T-helper 1 cell treated with Interleukin-12 subunit alpha and Interleukin-12 subunit beta and Interleukin-4 antibody, amounts not matched to agents 30 ng/mL and 1 ng/mL, for 36 hours (primary cell): Measurements from ENCODE around the gene ZKSCAN3. TPM values are rescaled to one million over a fixed set of nuclear protein-coding genes. Genes with fewer than 3 reads are reported as not detected.
"Not testable (repeated sequence)": the region's sequence is repeated elsewhere in the genome, so short reads cannot be mapped to it uniquely, and the experiment has no call there.

Experiments used
- intact Hi-C: fragments of 100-400 bp; cut with micrococcal nuclease; formaldehyde crosslinking; loops from one replicate; pipeline ENCODE4 v1.15.1; 2024
- total RNA-seq: library from RNA; stranded (reverse); gene quantifications from 2 replicates; pipeline ENCODE4 v1.2.3, GENCODE V29; 2022

Gene ZKSCAN3
- total RNA-seq, 1 donor from 2014 or later: 4.2 TPM

DNA sequence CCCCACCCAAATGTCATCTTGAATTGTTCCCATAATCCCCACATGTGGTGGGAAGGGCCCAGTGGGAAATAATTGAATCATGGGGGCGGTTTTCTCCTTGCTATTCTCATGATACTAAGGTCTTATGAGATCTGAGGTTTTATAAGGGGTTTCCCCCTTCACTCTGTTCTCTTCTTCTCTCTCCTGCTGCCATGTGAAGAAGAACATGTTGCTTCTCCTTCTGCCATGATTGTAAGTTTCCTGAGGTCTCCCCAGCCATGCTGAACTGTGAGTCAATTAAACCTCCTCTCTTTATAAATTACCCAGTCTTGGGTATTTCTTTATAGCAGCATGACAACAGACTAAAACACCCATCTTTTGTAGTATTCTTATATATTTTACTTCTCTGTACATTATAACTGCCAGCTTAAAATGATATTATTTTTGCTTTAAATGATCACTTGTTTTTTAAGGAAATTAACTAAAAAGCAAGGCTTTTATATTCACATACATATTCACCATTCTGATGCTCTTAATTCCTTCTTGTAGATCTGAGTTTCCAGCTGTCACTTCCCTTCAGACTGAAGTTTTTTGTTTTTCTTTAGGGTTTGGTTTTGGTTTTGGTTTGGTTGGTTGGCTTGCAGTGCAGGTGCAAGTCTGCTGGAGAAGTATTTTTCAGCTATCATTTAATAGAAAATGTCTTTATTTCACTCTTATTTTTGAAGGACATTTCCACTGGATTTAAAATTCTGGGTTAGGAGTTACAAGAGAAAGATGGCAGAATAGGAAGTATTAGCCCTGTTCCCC lies 9.2 kb upstream of the ZKSCAN3 start:
- intact Hi-C loops: no loop called here

DNA sequence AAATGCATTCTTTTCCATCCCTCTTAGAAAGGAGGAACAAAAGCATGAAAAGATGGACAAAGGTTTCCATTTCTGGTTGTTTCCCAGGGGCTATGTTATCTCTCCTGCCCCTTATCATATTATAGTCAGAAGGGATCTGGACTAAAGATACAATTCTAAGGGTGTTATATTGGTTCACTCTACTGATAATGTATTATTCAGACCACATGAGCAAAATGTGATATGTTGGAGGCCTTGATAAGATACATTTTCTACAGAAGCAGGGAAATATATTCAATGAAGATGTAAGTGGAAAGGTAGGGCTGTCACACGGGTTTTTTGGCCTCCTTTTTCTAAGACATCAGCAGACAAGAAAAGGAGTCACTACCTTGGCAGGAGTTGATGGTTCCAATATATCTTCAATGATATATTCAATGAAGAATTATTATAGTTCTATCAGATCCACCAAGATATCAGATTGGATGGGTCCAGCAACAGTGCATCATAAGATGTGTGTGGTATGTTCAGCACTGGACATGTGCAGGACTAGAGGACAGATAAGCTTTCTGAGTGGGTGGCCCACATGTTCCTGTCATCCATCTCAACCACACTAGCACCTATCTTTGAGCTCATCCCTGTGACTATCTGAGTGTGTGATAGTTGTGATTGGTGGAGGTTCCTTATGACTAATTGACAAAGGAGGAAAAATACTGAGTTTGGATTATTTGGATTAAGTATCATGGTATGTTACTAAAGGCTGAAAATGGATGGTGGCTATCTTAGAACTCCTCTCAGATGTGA lies 5.7 kb upstream of the ZKSCAN3 start:
- intact Hi-C loops: no loop called here

DNA sequence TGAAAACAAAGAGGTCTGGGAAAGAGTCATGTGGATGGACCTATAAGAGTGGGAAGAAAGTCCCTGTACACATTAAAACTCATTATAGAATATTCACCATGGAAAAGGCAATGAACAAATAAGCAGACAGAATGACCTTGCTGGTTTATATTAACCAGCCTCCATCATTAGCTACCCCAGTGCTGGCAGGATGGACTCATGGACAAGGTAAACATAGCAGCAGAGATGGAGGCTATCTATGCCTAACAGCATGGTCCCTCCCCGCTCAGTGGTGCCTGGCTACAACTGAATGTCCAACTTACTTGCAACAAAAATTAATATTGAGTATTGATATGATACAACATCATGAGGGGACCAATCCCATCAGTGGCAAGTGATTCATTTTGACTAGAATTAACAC lies 4.5 kb upstream of the ZKSCAN3 start:
- intact Hi-C loops: no loop called here

DNA sequence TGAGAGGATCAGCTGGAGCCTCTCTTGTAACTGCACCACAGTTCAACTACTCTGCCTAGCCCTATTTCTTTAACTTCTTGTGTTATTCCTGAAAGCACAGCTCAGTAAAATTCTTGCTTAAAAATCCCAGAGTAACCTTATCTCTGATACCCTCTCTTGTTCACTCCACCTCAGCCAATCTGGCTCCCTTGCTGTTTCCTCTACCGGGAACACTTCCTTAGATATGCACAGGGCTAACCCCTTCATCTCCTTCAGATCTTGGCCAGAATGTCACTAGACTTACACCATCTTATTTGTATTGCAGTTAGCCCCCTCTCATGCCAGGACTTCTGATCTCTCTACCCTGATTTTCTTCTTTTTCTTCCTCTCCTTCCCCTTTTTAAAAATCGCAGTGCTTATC lies 2.6 kb upstream of the ZKSCAN3 start:
- intact Hi-C loops: no loop called here

DNA sequence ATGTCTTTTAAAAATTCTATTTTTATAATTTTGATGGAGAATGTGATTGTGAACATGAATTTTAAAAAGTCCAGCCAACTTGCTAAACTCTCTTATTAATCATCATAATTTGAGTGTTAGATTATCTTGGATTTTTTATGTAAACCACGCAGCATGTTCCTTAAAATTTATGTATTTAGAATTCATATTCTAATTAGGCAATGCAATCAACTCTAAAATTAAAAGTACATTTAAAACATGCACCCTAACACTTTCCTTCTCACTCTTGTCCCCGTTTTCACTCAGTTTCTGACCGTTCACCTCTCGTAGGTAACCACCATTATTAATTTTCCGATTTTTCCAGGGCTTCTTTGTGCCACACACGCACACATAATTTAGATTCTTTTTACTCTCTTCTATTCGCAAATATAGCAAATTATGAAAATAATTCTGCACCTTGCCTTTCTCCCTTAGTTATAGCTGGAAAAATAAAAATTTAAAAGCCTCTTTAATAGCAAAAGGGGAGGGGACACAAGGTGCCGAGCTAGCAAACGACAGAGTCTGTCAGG lies 329 bp upstream of the ZKSCAN3 start:
- intact Hi-C loops: loop anchor here (1.0 kb wide), 6 partner anchors 13 to 208 kb away; partner anchors contain the start of genes ZKSCAN4, ZKSCAN8, ZSCAN12 and ZSCAN23

DNA sequence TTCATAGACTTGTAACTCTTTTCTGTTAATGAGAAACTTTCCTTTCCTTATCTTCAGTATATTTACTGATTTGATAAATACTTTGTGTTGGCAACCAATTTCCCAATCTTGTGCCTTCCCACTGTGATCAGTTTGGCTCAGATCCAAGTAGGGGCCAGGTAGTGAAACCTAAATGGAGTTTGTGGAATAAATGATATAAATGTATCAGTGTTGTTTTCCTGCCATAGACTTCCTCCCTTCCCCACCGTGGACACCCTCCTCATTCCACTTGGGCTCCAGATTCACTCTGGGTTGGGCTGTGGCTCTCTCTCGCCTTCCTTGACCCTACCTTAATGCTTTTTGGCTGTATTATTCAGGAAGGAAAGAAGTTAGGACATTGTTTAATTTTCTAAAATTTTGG lies 1.3 kb downstream of the ZKSCAN3 start:
- intact Hi-C loops: loop anchor here (10.0 kb wide), 3 partner anchors 516 to 1186 kb away; a partner anchor contains a TSS

DNA sequence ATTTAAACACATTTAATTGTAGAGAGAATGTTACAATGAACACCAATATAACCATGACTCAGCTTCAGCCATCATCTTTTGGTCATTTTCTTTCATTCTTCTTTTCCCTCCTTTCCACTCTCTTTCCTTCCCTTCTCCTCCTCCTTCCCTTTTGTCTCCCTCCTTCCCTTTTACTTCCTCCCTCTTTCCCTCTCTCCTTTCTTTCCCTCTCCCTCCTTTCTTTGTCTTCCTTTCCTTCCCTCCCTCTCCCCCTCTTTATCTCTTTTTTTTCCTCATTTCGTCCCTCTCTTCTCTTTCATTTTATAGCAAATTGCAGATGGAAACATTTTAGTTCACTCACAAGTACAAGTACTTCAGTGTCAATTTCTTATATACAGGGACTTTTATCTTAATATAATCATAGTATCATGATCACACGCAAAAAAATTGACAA lies 1.8 kb downstream of the ZKSCAN3 start:
- intact Hi-C loops: loop anchor here (10.0 kb wide), 3 partner anchors 517 to 1187 kb away; a partner anchor contains a TSS

DNA sequence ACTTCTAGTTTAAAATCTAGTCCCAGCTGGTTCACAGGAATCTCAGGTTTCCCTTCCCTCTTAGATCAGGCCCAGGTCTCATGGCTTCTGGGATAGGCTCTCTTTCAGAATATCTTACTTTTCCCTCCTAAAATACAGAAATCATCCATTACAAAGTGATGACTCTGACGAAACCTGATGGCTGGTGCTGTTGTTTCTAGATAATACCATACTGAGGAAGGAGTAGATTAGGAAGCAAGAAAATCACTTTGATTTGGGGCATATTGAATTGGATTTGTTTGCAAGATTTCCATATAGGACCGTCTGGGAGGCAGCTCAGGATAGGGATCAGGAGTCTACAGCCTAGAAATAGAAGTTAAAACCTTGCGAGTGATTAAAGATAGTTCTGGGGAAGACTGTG lies 3.6 kb downstream of the ZKSCAN3 start:
- intact Hi-C loops: loop anchor here (10.0 kb wide), 3 partner anchors 519 to 1189 kb away; a partner anchor contains a TSS

DNA sequence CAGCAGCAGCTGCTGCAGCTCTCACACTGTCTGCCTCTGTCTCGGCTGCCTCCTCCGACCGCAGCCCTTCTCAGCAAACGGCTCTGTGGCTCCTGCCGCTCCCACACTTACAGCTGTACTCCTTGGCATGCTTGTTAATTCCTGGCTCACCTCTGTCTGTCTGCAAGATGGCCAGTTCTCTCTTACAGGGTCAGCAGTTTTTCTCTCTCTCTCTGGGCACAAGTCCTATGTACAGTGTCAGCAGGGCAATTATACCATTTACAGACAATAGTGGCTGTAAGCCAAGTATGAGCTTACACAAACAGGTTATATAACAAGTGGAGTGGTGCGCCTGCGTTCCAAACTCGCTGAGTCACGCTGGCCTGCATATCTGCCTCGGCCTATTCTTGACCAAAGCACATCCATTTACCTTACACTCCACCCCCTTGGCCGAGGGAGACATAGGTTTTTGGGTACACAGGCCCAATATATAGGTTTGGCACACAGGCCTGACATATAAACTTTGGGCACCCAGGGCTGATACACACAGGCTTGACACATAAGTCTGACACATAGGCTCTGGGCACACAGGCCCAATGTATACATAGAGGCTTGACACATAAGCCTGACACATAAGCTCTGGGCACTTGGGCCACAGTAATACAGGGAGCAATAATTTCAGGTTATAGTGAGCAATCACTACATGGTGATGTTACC lies 4.4 kb downstream of the ZKSCAN3 start:
- intact Hi-C loops: loop anchor here (10.0 kb wide), 3 partner anchors 519 to 1189 kb away; a partner anchor contains a TSS

DNA sequence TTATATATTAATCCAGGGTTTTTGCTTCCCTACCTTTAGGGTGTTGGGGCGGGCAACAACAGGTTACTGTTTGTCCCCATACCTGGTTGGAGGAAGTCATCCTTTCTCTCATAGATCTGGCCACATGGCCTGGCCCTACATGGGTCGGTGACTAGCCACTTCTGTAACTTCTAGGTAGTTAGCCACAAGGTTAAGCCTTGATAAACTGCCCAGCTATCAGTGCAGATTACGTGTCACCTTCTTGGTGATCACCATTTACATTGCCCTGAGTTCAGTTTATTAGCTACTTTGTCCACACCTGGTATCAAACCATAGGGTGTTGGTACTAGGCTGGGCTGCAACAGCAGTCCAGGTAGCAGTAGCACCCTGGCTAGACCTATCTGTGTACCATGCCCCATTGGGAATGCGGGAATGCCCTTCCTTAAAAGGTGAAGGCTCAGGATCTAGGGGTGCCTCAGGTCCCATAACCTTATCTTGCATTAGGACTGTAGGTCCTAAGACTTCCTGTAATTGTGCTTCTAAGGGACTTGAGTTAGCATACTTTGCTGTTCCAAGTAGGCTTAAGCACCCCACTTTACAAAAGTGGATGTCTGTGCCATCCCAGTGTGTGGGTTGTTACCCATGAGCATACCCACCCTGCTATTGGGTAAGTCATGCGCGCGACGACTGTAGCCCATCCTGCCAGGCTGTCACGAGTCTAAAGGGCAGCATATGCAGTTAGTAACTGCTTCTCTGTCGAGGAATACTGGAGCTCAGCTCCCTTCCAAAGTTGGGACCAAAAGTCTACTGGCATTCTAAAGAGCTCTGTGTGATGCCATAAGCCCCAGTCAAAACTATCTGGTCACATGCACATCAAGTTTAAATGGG lies 5.2 kb downstream of the ZKSCAN3 start:
- intact Hi-C loops: loop anchor here (5.0 to 10.0 kb wide), 4 partner anchors 143 to 1190 kb away; a partner anchor contains a TSS

DNA sequence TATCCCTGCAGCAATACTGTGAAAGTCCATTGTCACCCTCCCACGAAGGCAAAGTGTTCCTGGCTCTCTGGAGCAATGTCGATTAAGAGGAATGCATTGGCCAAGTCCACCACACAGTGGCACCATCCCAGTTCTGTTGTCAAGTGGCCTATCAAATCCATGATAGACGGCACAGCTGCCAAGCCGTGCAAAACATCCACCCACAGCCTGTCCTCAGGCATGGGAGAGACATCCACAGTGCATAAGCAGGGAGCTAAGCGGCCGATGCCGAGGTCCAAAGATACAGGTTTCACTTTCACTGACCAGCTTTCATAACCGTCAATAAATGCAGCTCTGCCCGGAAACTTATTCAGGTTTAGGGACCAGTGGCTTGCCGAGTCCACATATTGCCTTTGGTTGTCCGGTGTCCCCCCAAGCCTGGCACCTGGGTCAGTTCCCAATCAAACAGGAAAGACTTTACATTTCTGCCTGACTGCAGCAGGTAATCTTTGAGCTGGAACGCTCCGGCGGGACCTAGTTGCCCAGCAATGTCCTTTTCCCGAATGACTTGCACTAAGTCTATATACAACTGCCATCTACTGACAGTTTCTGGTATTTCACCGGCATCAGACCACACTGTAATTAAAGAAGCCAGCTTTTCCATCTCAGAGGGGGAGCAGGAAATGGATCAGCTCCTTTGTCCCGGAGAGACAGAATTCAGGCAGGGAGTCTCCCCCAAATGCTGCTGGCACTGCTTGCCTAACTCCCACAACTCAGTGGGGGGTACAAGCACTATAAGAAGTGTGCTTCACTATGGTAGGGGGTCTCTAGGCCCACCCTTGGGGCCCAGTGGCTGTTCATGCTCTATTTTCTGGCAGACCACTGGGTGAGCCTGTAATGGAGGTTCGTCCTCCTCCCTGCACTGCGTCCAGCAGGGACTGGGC lies 6.3 kb downstream of the ZKSCAN3 start:
- intact Hi-C loops: loop anchor here (1.0 to 10.0 kb wide), 12 partner anchors 87 to 1191 kb away; partner anchors contain the start of genes ZNF165, ZSCAN16, ZSCAN23 and ZSCAN26

DNA sequence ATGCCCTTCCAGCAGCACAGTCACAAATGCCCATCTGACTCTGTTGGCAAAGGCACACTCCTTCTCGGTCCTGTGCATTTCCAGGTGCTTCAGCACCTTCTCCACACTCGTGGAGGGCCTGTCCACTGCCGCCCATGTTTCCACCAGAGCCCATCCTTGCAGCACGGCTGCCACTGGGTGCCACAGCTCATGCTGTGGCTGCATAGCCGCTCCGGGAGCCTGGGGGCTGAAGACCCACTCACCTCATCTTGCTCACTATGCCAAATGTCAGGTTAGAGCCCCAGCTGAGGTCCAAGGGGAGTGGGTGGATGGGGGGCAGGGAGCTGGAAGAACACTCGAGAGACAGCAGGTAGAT lies 6.9 kb downstream of the ZKSCAN3 start:
- intact Hi-C loops: loop anchor here (1.0 to 10.0 kb wide), 12 partner anchors 86 to 1192 kb away; partner anchors contain the start of genes ZNF165, ZSCAN16, ZSCAN23 and ZSCAN26

DNA sequence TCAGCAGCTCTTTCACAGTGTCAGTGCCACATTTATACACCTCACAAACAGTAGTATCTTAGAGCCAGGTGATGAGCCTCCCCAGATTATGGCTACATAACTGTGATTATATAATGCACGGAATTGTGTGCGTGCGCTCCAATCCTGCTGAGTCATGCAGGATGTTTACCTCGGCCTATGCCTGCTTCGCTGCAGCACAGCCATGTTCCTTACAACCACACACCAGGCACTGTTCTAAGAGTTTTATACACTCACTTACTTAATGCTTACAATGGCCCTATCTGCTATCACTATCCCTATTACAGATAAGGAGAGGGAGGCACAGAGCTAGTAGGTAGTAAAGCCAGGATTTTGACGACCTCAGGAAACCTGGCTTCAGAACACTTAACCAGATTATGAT lies 7.3 kb downstream of the ZKSCAN3 start:
- intact Hi-C loops: loop anchor here (2.0 to 10.0 kb wide), 7 partner anchors 86 to 1192 kb away; partner anchors contain the start of genes ZNF165 and ZSCAN23

DNA sequence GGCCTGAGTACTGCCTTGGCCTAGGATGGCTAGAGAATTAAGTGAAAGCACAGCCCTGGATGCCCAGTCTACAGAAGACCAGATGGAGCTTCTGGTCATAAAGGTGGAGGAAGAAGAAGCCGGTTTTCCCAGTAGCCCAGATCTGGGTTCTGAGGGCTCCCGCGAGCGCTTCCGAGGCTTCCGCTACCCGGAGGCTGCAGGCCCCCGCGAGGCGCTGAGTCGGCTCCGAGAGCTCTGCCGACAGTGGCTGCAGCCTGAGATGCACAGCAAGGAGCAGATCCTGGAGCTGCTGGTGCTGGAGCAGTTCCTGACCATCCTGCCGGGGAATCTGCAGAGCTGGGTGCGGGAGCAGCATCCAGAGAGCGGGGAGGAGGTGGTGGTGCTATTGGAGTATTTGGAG lies 9.8 kb downstream of the ZKSCAN3 start:
- intact Hi-C loops: loop anchor here (5.0 to 10.0 kb wide), 4 partner anchors 147 to 1195 kb away; a partner anchor contains a TSS

DNA sequence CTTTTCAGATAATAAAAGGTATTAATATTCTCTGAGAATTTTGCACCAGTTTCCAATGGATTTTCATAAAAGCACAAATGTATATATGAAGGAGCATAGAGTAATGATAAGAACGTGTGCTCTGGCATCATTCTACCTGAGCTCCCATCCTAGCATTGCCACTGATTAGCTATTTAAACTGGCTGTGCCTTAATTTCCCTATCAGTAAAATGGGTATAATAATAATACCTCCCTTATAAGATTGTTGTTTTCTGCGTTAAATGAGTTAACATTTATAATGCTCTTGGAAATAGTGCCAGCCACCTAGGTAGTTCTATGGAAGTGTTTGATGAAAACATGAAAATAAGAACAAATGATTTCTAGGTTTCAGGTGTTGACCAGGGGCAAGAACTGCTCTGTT lies 11.2 kb downstream of the ZKSCAN3 start:
- intact Hi-C loops: no loop called here

DNA sequence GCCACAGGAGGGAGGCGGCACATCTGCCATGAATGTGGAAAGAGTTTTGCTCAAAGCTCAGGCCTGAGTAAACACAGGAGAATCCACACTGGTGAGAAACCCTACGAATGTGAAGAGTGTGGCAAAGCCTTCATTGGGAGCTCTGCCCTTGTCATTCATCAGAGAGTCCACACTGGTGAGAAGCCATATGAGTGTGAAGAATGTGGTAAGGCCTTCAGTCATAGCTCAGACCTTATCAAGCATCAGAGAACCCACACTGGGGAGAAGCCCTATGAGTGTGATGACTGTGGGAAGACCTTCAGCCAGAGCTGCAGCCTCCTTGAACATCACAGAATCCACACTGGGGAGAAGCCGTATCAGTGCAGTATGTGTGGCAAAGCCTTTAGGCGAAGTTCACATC lies 15.8 kb downstream of the ZKSCAN3 start:
- intact Hi-C loops: not testable (repeated sequence)

DNA sequence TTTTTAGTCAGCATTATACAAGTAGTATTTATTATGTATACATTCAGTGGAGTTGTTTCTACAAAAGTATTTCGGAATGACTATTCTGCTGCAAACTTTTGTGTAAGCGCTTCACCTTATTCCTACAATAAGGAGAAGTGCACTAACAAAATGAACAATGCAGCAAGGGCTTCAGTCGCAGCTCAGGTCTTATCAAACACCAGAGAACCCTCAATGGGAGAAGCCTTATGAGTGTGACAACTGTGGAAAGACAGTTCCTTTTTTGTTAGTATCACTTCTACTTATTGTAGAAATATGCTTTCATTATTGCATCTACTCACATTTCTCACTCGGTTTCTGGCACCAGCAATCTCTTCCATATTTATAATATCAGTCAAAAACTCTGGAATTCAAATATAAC lies 18.8 kb downstream of the ZKSCAN3 start:
- intact Hi-C loops: no loop called here

DNA sequence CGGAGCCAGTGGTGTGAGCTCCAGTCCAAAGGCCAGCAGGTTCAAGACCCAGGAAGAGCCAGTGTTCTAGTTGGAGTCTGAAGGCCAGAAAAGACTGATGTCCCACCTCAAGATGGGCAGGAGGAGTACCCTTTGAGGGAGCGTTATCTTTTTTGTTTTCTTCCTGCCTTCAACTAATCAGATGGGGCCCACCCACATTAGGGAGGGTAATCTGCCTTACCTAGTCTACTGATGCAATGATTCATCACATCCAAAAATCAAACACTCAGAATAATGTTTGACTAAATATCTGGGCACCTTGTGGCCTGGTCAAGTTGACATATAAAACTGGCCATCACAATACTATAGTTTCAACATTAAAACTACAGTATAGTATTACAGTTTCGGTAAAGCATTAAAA lies 19.7 kb downstream of the ZKSCAN3 start:
- intact Hi-C loops: no loop called here

DNA sequence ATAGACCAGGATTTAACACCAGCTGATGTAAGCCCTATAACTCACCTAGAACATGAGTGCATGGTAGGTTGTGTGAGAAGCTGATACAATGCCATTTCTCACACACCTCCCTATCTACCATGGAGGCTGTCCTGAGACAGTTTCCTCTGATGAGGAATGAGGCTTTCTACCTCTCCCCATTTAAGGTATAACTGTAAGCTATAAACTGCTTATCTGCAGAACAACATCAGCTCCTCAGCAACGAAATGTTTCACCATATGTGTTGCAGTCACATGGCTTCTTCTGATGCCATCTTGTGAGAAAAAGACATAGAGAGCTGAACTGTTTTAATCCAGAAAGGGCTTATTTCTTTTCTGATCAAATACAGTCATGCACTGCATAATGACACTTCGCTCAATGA lies 20.7 kb downstream of the ZKSCAN3 start:
- intact Hi-C loops: no loop called here
